H4 (cell line): ENCODE measurements around the gene NECTIN1. TPM values are rescaled to one million over a fixed set of nuclear protein-coding genes. Genes with fewer than 3 reads are reported as not detected.

Experiments
- DNase-seq: peaks from one replicate; pipeline ENCODE4 v3.0.0-alpha.2; 2015; ENCODE audit warnings: low spot score
- total RNA-seq: library from RNA; depleted of rRNA; stranded (reverse); fragments of >200 nt; shearing (Covaris generic); gene quantifications from 2 replicates; pipeline ENCODE4 v1.2.3, GENCODE V29; 2014

The NECTIN1 gene
- total RNA-seq, 1 experiment from 2014 or later = 6.6 TPM

GRCh38 chr11:119712459-119713358, 16.3 kb downstream of the NECTIN1 start:
- DNase-seq = no peak

- DNase-seq = no peak
These were observed 17.0 kb downstream of the NECTIN1 start for GRCh38 chr11:119712006-119712405.

- DNase-seq = no peak
These were observed 17.5 kb downstream of the NECTIN1 start for GRCh38 chr11:119711476-119711875.

GRCh38 chr11:119710417-119710816, 18.6 kb downstream of the NECTIN1 start:
- no peak for DNase-seq

- peak; percentile 67 for DNase-seq
These were observed 19.2 kb downstream of the NECTIN1 start for GRCh38 chr11:119709638-119710346.

- no peak for DNase-seq
These were observed 19.8 kb downstream of the NECTIN1 start for GRCh38 chr11:119709171-119709570.

- DNase-seq = no peak
These were observed 20.6 kb downstream of the NECTIN1 start for GRCh38 chr11:119708384-119708783.

GRCh38 chr11:119706887-119707286, 22.1 kb downstream of the NECTIN1 start:
- DNase-seq = no peak

- no peak for DNase-seq
These were observed 23.0 kb downstream of the NECTIN1 start for GRCh38 chr11:119706029-119706428.

GRCh38 chr11:119705362-119705761, 23.6 kb downstream of the NECTIN1 start:
- DNase-seq = no peak

- DNase-seq = no peak
These were observed 24.2 kb downstream of the NECTIN1 start for GRCh38 chr11:119704849-119705248.

GRCh38 chr11:119701591-119702549, 27.1 kb downstream of the NECTIN1 start:
- peak; percentile 20 for DNase-seq

- no peak for DNase-seq
These were observed 28.3 kb downstream of the NECTIN1 start for GRCh38 chr11:119700536-119701346.

GRCh38 chr11:119700030-119700429, 29.0 kb downstream of the NECTIN1 start:
- no peak for DNase-seq

- DNase-seq = no peak
These were observed 29.8 kb downstream of the NECTIN1 start for GRCh38 chr11:119699227-119699626.

- no peak for DNase-seq
These were observed 31.1 kb downstream of the NECTIN1 start for GRCh38 chr11:119697882-119698281.

GRCh38 chr11:119697445-119697844, 31.6 kb downstream of the NECTIN1 start:
- DNase-seq = no peak

- no peak for DNase-seq
These were observed 32.4 kb downstream of the NECTIN1 start for GRCh38 chr11:119696378-119697222.

- peak; percentile 29 for DNase-seq
These were observed 34.7 kb downstream of the NECTIN1 start for GRCh38 chr11:119694334-119694733.

GRCh38 chr11:119693253-119693815, 35.7 kb downstream of the NECTIN1 start:
- no peak for DNase-seq
